GM12892 (cell line): ENCODE data around the gene GANAB.

Experiments used
- POLR2A ChIP-seq: IDR thresholded peaks from 2 replicates; pipeline ENCODE4 v1.6.1; 2011; ENCODE audit warnings: low read depth, low read length, control low read depth
- POLR2AphosphoS5 ChIP-seq: IDR thresholded peaks from 2 replicates; pipeline ENCODE4 v1.6.1; 2011; ENCODE audit warnings: low read depth, low read length, control low read depth

DNA sequence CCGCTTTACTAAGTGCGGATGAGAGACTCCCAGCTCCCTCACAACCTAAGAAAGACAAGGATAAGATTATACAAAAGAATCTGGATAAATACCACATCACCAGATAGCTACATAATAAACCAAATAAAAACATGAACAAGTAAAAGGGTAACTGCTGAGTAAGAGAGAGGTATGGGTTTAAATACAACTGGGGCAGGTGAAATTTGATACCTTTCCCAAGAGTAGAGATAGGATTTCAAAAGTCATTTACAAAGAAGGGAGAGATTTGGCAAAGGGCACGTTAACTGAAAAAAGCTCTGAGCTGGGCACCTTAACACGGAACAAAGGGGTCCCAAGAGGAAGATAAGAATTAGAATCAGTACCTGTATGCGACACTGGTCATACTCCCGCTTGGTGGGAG is 30.7 kb upstream of the GANAB start:
- TF ChIP-seq POLR2A (no peak), POLR2AphosphoS5 (no peak)
